ENCODE data around the gene IMP4.

Gene IMP4

GRCh38 chr2:130393318-130393910 is 50.7 kb downstream of the IMP4 start:
- in situ Hi-C loops (cut with HindIII; ENCODE audit: low sequenced_read_pairs), result no loop called here
